Measurements from ENCODE around the gene PYGM.

DNA sequence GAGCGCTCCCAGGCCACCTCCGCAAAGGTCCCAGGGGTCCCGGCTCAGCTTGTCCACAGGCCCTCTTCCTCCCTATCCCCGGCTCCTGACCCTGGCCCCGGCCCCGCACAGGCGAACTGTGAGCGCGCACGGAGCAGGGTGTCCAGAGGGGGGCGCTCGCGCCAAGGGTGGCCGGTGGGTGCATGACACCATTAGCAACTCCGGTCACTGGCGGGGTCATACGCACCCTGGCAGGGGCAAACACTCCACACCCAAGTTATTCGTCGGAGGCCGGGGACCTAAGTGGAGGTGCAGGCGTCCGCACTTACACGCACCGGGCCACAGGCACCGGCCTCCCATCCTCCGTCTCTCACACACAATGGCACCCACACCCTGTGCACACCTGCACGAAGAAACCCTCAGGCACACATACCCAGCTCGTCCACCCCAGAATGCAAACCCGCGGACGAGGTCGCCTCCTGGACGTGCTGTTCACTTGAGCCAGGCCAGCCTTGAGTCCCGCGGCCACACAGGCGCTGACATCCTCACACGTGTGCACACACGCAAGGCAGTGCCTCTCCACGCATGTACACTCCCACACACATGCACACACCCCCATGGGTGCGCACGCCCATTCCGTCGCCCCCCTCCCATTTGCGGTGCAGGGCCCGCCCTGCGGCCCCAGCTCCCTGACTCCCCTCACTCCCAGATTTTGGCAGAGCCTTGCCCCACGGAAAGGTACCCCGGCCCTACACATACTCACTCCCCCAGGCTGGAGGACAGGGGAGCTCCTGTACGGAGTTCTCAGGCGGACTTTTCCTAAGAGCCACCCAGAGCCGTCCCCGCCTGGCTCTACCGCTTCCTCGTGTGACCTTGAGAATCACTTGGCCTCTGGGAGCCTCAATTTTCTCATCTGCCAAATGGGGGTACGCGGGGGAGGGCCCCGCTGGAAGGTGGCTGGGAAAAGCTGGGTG lies 15.9 kb downstream of the PYGM start, which contains the start of gene RASGRP2:
- TF ChIP-seq, protein P1, sequence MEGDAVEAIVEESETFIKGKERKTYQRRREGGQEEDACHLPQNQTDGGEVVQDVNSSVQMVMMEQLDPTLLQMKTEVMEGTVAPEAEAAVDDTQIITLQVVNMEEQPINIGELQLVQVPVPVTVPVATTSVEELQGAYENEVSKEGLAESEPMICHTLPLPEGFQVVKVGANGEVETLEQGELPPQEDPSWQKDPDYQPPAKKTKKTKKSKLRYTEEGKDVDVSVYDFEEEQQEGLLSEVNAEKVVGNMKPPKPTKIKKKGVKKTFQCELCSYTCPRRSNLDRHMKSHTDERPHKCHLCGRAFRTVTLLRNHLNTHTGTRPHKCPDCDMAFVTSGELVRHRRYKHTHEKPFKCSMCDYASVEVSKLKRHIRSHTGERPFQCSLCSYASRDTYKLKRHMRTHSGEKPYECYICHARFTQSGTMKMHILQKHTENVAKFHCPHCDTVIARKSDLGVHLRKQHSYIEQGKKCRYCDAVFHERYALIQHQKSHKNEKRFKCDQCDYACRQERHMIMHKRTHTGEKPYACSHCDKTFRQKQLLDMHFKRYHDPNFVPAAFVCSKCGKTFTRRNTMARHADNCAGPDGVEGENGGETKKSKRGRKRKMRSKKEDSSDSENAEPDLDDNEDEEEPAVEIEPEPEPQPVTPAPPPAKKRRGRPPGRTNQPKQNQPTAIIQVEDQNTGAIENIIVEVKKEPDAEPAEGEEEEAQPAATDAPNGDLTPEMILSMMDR (IDR thresholded peaks at IDR 0.05), result peak in 2 of 3 donors; percentile 47 to 48
- no peak for TF ChIP-seq POLR2A (IDR thresholded peaks at IDR 0.05)
- no peak for TF ChIP-seq EP300 (IDR thresholded peaks at IDR 0.05)
